SK-N-SH (cell line): ENCODE measurements around the gene MT2A. TPM values are rescaled to one million over a fixed set of nuclear protein-coding genes. Genes with fewer than 3 reads are reported as not detected.
A peak's percentile ranks its signal among the peaks of the same experiment; 100 is the strongest.

Source experiments
- CTCF ChIA-PET: fragments of 300-600, 350-600 bp; formaldehyde crosslinking; extraction: SDS; loops from one replicate; lab custom pipeline; 2021; lab: Yijun Ruan, JAX
- POLR2A ChIA-PET: fragments of 350-600 bp; sonication (Branson Sonifier 250); formaldehyde crosslinking; extraction: SDS; loops from one replicate; lab custom pipeline; 2020; ENCODE audit warnings: antibody characterized with exemption, inconsistent platforms; lab: Yijun Ruan, JAX
- DNase-seq: peaks from one replicate; pipeline ENCODE4 v3.0.0; 2012
- H2AFZ ChIP-seq: fragments of 200-600 bp; sonication (generic); 2 replicates; pipeline ENCODE4 v1.8.1; 2016; ENCODE audit warnings: antibody characterized with exemption, mild to moderate bottlenecking, low read depth
- H3F3A ChIP-seq: fragments of 200-600 bp; sonication (generic); replicated peaks from 2 replicates; pipeline ENCODE3; 2016; ENCODE audit warnings: antibody characterized with exemption, mild to moderate bottlenecking; ENCODE audit not compliant: insufficient read depth
- H3K27ac ChIP-seq, 2 experiments: fragments of 200-500 bp in 1 of 2; fragments of 200-600 bp in 1 of 2; sonication (Bioruptor generic) in 1 of 2; sonication (generic), shearing (Covaris generic) in 1 of 2; 2 replicates each; pipeline versions ENCODE4 v1.5.1 to v1.6.1; 2014 to 2016; ENCODE audit warnings: low read depth in 2 of 2, inconsistent platforms in 1 of 2, low read length in 1 of 2, mild to moderate bottlenecking in 1 of 2, mixed read lengths in 1 of 2
- H3K27me3 ChIP-seq: fragments of 200-600 bp; sonication (generic), shearing (Covaris generic); 2 replicates; pipeline ENCODE4 v1.6.1; 2016; ENCODE audit warnings: mixed run types; ENCODE audit not compliant: insufficient read depth
- H3K36me3 ChIP-seq, 2 experiments: fragments of 200-500 bp in 1 of 2; fragments of 200-600 bp in 1 of 2; sonication (Bioruptor generic) in 1 of 2; sonication (generic) in 1 of 2; replicated peaks in 1 of 2; 2 replicates each; pipeline versions ENCODE3 to v1.5.1; 2014 to 2016; ENCODE audit warnings: low read length in 1 of 2, mild to moderate bottlenecking in 1 of 2; ENCODE audit not compliant: insufficient read depth in 2 of 2, control insufficient read depth in 1 of 2
- H3K4me1 ChIP-seq, 2 experiments: fragments of 200-500 bp in 1 of 2; fragments of 200-600 bp in 1 of 2; sonication (Bioruptor generic) in 1 of 2; sonication (generic), shearing (Covaris generic) in 1 of 2; 2 replicates each; pipeline versions ENCODE4 v1.5.1 to v1.6.1; 2014 to 2016; ENCODE audit warnings: low read depth in 1 of 2, low read length in 1 of 2, mixed run types in 1 of 2; ENCODE audit not compliant: insufficient read depth in 2 of 2, control insufficient read depth in 1 of 2
- H3K4me2 ChIP-seq: fragments of 200-600 bp; sonication (generic), shearing (Covaris generic); 2 replicates; pipeline ENCODE4 v1.6.1; 2017; ENCODE audit warnings: mixed run types
- H3K4me3 ChIP-seq, 2 experiments: fragments of 200-500 bp in 1 of 2; fragments of 200-600 bp in 1 of 2; sonication (Bioruptor generic) in 1 of 2; sonication (generic), shearing (Covaris generic) in 1 of 2; 2 replicates each; pipeline versions ENCODE4 v1.5.1 to v1.8.1; 2014 to 2016; ENCODE audit warnings: low read depth in 2 of 2, inconsistent platforms in 1 of 2, low read length in 1 of 2, mild to moderate bottlenecking in 1 of 2, mixed read lengths in 1 of 2, moderate library complexity in 1 of 2
- H3K79me2 ChIP-seq: fragments of 200-600 bp; sonication (generic); 2 replicates; pipeline ENCODE4 v1.8.1; 2017; ENCODE audit warnings: mild to moderate bottlenecking; ENCODE audit not compliant: insufficient read depth
- H3K9ac ChIP-seq: fragments of 200-600 bp; sonication (generic); 2 replicates; pipeline ENCODE4 v1.6.1; 2017; ENCODE audit warnings: mixed run types
- H3K9me2 ChIP-seq: fragments of 200-600 bp; sonication (generic); 2 replicates; pipeline ENCODE4 v1.6.1; 2017; ENCODE audit warnings: mixed run types
- H3K9me3 ChIP-seq: fragments of 200-600 bp; sonication (generic); 2 replicates; pipeline ENCODE4 v1.6.1; 2017; ENCODE audit warnings: mixed run types, mild to moderate bottlenecking, moderate library complexity
- H4K20me1 ChIP-seq: fragments of 200-600 bp; sonication (generic); 2 replicates; pipeline ENCODE4 v1.6.1; 2017; ENCODE audit warnings: mild to moderate bottlenecking, mixed run types; ENCODE audit not compliant: insufficient read depth
- CHD2 ChIP-seq: fragments of 150-350 bp; IDR thresholded peaks from 2 replicates; pipeline ENCODE4 v1.6.1; 2018; ENCODE audit warnings: low read length; ENCODE audit not compliant: partially characterized antibody
- FOXM1 ChIP-seq: IDR thresholded peaks from 2 replicates; pipeline ENCODE4 v1.4.0; 2012; ENCODE audit warnings: low read depth, mild to moderate bottlenecking
- GATA2 ChIP-seq: sonication (generic); formaldehyde crosslinking; IDR thresholded peaks from 2 replicates; pipeline ENCODE4 v1.5.0; 2020; ENCODE audit warnings: mild to moderate bottlenecking, missing genetic modification reagents
- IRF3 ChIP-seq: fragments of 150-350 bp; IDR thresholded peaks from 2 replicates; pipeline ENCODE4 v1.6.1; 2016; ENCODE audit warnings: mild to moderate bottlenecking, low read depth, low read length
- JUND ChIP-seq: IDR thresholded peaks from 2 replicates; pipeline ENCODE4 v1.4.0; 2012
- NRF1 ChIP-seq: IDR thresholded peaks from 2 replicates; pipeline ENCODE4 v1.6.1; 2012; ENCODE audit warnings: low read depth, mild to moderate bottlenecking, low read length
- PBX3 ChIP-seq: IDR thresholded peaks from 2 replicates; pipeline ENCODE4; 2012
- TEAD4 ChIP-seq: IDR thresholded peaks from 2 replicates; pipeline ENCODE4 v1.4.0; 2012; ENCODE audit warnings: mild to moderate bottlenecking, borderline replicate concordance; ENCODE audit not compliant: insufficient read depth
- WGBS: methylation state at CpG from one replicate; pipeline ENCODE4 v1.1.6; 2017; ENCODE audit warnings: low lambda C conversion rate; 5-methylcytosine and 5-hydroxymethylcytosine counted together
- polyA plus RNA-seq, 3 experiments: library from polyadenylated mRNA; depleted of rRNA; stranded (reverse); fragments of >200 nt; gene quantifications; 2 replicates each; pipeline ENCODE4 v1.2.3, GENCODE V29; 2012
- TF ChIP-seq, protein P1 (sequence below): IDR thresholded peaks from 2 replicates; pipeline ENCODE4 v1.4.0; 2012; ENCODE audit warnings: low read depth, borderline replicate concordance
- TF ChIP-seq, protein P2 (sequence below): IDR thresholded peaks from 2 replicates; pipeline ENCODE4 v1.6.1; 2012; ENCODE audit warnings: mild to moderate bottlenecking, low read depth, low read length, moderate library complexity

MT2A gene
- polyA plus RNA-seq, 1 of the 3 experiments (the other 2 are of a cell fraction), result 133 TPM

DNA sequence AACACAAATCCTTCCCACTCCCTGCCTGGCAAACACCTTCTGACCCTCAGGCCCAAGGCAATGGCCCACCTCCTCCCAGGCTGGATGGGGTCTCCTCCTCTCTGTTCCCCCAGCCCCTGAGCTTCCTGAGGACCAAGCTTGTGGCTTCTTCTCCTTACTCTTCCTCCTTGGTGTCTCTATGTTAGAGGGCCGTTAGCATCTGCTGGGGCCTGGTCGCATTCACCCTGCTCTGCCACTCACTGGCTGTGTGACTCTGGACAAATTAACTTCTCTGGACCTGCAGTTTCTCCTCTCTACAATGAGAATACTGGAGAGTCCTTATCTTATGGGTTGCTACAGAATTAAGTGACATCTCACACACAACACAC, 725 bp upstream of the MT2A start (continued):
- TF ChIP-seq, protein P1, sequence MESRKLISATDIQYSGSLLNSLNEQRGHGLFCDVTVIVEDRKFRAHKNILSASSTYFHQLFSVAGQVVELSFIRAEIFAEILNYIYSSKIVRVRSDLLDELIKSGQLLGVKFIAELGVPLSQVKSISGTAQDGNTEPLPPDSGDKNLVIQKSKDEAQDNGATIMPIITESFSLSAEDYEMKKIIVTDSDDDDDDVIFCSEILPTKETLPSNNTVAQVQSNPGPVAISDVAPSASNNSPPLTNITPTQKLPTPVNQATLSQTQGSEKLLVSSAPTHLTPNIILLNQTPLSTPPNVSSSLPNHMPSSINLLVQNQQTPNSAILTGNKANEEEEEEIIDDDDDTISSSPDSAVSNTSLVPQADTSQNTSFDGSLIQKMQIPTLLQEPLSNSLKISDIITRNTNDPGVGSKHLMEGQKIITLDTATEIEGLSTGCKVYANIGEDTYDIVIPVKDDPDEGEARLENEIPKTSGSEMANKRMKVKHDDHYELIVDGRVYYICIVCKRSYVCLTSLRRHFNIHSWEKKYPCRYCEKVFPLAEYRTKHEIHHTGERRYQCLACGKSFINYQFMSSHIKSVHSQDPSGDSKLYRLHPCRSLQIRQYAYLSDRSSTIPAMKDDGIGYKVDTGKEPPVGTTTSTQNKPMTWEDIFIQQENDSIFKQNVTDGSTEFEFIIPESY, result no peak
- no peak for TF ChIP-seq CHD2
- TF ChIP-seq IRF3, result no peak

DNA sequence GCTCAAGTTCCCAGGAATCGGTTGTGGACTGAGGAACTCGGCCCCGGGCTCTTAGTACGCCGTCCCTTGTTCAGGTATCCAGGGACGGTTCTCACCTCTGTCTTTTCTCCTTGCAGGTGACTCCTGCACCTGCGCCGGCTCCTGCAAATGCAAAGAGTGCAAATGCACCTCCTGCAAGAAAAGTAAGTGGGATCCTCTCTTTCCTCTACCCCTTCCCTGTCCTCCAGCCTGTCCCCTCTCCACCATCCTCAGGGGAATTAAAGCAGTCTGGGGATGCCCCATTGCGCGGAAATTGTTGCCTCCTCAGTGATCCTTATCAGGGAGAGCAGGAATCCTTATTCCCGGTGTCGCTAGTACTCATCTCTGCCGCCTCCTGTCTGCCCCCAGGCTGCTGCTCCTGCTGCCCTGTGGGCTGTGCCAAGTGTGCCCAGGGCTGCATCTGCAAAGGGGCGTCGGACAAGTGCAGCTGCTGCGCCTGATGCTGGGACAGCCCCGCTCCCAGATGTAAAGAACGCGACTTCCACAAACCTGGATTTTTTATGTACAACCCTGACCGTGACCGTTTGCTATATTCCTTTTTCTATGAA, 585 bp downstream of the MT2A start:
- peaks cover 39 to 46% of the 10 kb centered on the region in 2 experiments; a peak in 3 of 4 replicates for H3K4me1 ChIP-seq

More for the DNA sequence above, 585 bp downstream of the MT2A start:
- H4K20me1 ChIP-seq, result no peaks in the 10 kb centered on the region; the same call in 1 of the 2 replicates
- peak; percentile 43 for DNase-seq
- CTCF ChIA-PET, result interaction anchor here (1.5 to 1.8 kb wide), 2 partner anchors 9 to 180 kb away, joined by 6 to 7 read pairs; no protein-coding TSS in a partner anchor
- H3F3A ChIP-seq, result peaks cover 66% of the 10 kb centered on the region
- peak overlapping the region; percentile 72 to 94 for H3K4me3 ChIP-seq
- H2AFZ ChIP-seq, result no peak overlapping the region
- peaks cover 30% of the 10 kb centered on the region for H3K79me2 ChIP-seq
- WGBS, result under 1% methylated on average over 21 of the region's 21 CpGs
- H3K4me2 ChIP-seq, result peak overlapping the region; percentile 88
- H3K9me2 ChIP-seq, result no peaks in the 10 kb centered on the region
- no peaks in the 10 kb centered on the region for H3K36me3 ChIP-seq
- H3K9me3 ChIP-seq, result no peaks in the 10 kb centered on the region
- TF ChIP-seq FOXM1, result no peak
- peak; percentile 48; the same call in 1 of the 2 replicates for TF ChIP-seq GATA2 (CRISPR knock-in tag)
- 0 out of 2 replicates have a peak, but pooled peaks have one; percentile 8 for TF ChIP-seq TEAD4
- TF ChIP-seq JUND, result no peak
- TF ChIP-seq NRF1, result no peak
- TF ChIP-seq, protein P2, sequence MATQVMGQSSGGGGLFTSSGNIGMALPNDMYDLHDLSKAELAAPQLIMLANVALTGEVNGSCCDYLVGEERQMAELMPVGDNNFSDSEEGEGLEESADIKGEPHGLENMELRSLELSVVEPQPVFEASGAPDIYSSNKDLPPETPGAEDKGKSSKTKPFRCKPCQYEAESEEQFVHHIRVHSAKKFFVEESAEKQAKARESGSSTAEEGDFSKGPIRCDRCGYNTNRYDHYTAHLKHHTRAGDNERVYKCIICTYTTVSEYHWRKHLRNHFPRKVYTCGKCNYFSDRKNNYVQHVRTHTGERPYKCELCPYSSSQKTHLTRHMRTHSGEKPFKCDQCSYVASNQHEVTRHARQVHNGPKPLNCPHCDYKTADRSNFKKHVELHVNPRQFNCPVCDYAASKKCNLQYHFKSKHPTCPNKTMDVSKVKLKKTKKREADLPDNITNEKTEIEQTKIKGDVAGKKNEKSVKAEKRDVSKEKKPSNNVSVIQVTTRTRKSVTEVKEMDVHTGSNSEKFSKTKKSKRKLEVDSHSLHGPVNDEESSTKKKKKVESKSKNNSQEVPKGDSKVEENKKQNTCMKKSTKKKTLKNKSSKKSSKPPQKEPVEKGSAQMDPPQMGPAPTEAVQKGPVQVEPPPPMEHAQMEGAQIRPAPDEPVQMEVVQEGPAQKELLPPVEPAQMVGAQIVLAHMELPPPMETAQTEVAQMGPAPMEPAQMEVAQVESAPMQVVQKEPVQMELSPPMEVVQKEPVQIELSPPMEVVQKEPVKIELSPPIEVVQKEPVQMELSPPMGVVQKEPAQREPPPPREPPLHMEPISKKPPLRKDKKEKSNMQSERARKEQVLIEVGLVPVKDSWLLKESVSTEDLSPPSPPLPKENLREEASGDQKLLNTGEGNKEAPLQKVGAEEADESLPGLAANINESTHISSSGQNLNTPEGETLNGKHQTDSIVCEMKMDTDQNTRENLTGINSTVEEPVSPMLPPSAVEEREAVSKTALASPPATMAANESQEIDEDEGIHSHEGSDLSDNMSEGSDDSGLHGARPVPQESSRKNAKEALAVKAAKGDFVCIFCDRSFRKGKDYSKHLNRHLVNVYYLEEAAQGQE, result no peak
- no peak for TF ChIP-seq PBX3
- TF ChIP-seq, all 33 proteins: peak for 2
- Histone ChIP-seq H3K27me3 (no peaks in the 10 kb centered on the region), H3K9ac (peak overlapping the region; percentile 90), H3K27ac (peak overlapping the region; percentile 77 to 96)
- POLR2A ChIA-PET, result interaction anchor here (0.7 kb wide), 1 partner anchor 21 kb away, joined by 3 read pairs; no protein-coding TSS in a partner anchor
